NT2/D1 (cell line): ENCODE measurements around the gene IGHMBP2.

Source experiments
- SUZ12 ChIP-seq: IDR thresholded peaks from 2 replicates; pipeline ENCODE4 v1.6.1; 2011; ENCODE audit not compliant: insufficient read length, insufficient read depth; ENCODE audit errors: extremely low read depth
- YY1 ChIP-seq: IDR thresholded peaks from 2 replicates; pipeline ENCODE4 v1.6.1; 2011; ENCODE audit not compliant: insufficient read length, insufficient read depth
- ZNF274 ChIP-seq: IDR thresholded peaks from 2 replicates; pipeline ENCODE4 v1.6.1; 2011; ENCODE audit warnings: mild to moderate bottlenecking, low read depth, low read length

DNA sequence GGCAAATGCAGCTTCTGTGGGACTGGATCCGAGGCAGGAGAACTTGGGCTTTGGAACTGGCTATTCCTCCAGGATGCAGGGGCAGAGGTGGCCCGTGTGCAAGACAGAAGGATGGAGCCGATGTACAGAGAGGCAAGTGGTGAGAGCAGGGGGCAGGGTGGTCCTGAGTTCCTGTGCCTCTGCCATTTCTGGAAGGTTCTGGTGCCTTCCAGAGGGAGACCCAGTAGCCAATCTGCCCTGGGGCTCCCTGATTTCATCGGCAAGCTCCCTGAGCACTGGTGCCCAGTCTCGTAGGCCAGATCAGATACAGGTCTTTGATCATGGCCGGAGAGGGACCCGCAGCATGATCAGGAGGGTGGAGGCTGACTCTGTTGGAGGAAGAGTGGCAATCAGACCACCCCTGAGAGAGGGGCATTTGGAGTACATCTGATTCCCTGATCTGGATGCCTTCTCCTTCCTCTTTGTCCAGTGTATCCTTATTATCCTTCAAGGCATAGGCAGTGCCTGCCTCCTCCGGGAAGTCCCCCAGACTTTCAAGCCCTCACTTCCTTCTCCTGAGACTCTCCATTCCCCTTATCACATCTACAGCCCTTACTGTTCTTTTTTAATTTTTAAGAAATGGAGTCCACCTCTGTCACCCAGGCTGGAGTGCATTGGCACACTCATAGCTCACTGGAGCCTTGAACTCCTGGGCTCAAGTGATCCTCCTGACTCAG is 67.4 kb downstream of the IGHMBP2 start:
- TF ChIP-seq YY1 (no peak), SUZ12 (no peak), ZNF274 (no peak)
